Left ventricle myocardium inferior (tissue), 1 donor: Measurements from ENCODE around the gene PADI3. TPM values are rescaled to one million over a fixed set of nuclear protein-coding genes. Genes with fewer than 3 reads are reported as not detected.

ENCODE experiments used
- DNase-seq: peaks from one replicate; pipeline ENCODE4 v3.0.0-alpha.2; 2020
- H3K27ac ChIP-seq: fragments of 200-600 bp; replicated peaks from 2 replicates; pipeline ENCODE4 v1.8.0; 2021
- H3K27me3 ChIP-seq: fragments of 200-600 bp; 2 replicates; pipeline ENCODE4 v1.8.0; 2021; ENCODE audit warnings: low read depth
- H3K36me3 ChIP-seq: fragments of 200-600 bp; 2 replicates; pipeline ENCODE4 v1.8.0; 2021
- H3K4me1 ChIP-seq: fragments of 200-600 bp; 2 replicates; pipeline ENCODE4 v1.8.0; 2021
- H3K4me3 ChIP-seq: fragments of 200-600 bp; 2 replicates; pipeline ENCODE4 v1.8.0; 2021; ENCODE audit warnings: mild to moderate bottlenecking, moderate library complexity
- H3K9me3 ChIP-seq: fragments of 200-600 bp; replicated peaks from 2 replicates; pipeline ENCODE4 v1.8.0; 2021
- intact Hi-C: fragments of 100-400 bp; cut with micrococcal nuclease; formaldehyde crosslinking; loops from one replicate; pipeline ENCODE4 v1.11.0; 2022
- total RNA-seq: library from RNA; stranded (reverse); fragmentation: NEBNext Ultra II Directional; extraction: Animal tissue kit (Norgen Biotek cat#: 25700); gene quantifications from one replicate; pipeline ENCODE4 v1.2.1, GENCODE V29; 2021
- TF ChIP-seq, protein P1 (sequence below): fragments of 200-600 bp; IDR thresholded peaks from 2 replicates; pipeline ENCODE4 v1.8.0; 2021; ENCODE audit warnings: antibody characterized with exemption, mild to moderate bottlenecking, borderline replicate concordance
- donor health status: DM: no; HTN: yes; CAD: no; lungs with severe emphysema.

The PADI3 gene
- total RNA-seq, 1 donor from 2014 or later: not detected

DNA sequence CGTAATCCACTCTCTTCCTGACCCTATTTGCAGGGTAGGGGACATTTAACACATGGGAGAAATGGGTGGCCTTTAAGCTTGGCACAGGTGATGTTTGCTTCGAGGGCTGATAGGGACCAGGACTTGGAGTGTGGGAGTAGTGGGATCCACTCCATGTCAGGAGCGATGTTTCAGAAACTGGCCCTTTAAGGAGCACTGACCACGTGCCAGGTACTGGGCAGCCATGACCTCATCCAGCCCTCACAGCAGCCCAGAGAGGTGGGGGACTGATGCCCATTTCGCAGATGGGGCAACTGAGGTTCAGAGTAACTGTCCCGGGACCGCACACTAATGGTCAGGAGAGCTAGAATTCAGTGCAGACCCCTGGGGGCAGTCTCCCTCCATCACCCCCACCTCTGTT is 11.4 kb downstream of the PADI3 start:
- peaks cover 18% of the 10 kb centered on the region for H3K9me3 ChIP-seq
- TF ChIP-seq, protein P1, sequence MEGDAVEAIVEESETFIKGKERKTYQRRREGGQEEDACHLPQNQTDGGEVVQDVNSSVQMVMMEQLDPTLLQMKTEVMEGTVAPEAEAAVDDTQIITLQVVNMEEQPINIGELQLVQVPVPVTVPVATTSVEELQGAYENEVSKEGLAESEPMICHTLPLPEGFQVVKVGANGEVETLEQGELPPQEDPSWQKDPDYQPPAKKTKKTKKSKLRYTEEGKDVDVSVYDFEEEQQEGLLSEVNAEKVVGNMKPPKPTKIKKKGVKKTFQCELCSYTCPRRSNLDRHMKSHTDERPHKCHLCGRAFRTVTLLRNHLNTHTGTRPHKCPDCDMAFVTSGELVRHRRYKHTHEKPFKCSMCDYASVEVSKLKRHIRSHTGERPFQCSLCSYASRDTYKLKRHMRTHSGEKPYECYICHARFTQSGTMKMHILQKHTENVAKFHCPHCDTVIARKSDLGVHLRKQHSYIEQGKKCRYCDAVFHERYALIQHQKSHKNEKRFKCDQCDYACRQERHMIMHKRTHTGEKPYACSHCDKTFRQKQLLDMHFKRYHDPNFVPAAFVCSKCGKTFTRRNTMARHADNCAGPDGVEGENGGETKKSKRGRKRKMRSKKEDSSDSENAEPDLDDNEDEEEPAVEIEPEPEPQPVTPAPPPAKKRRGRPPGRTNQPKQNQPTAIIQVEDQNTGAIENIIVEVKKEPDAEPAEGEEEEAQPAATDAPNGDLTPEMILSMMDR: no peak
- no peak overlapping the region for H3K4me3 ChIP-seq
- intact Hi-C loops: no loop called here
- no peaks in the 10 kb centered on the region for H3K36me3 ChIP-seq
- DNase-seq: no peak
- H3K4me1 ChIP-seq: no peaks in the 10 kb centered on the region
- peaks cover 73% of the 10 kb centered on the region for H3K27me3 ChIP-seq
- no peak overlapping the region for H3K27ac ChIP-seq

DNA sequence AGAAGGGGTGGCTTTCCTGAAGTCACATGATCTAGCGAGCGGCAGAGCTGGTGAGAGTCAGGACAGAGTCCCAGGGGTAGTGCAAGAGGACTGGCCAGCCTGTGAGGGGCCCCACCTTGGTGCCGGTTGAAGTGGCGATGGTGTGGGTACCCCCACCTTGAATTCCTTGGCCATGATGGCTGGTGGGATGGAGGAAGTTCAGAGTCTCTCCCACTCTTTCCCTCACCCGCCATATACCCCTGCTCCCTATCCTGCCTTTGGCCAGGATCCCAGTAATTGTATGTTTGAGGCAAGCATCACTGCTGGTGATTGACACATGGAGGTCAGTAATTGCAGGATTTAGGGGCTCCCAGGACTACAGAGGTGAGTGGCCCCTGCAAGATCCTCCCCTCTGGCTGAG is 11.8 kb downstream of the PADI3 start:
- Histone ChIP-seq H3K27ac (no peak overlapping the region), H3K27me3 (peaks cover 68% of the 10 kb centered on the region), H3K9me3 (peaks cover 18% of the 10 kb centered on the region), H3K36me3 (no peaks in the 10 kb centered on the region), H3K4me1 (no peaks in the 10 kb centered on the region), H3K4me3 (no peak overlapping the region)
- TF ChIP-seq, protein P1: no peak
- intact Hi-C loops: no loop called here
- no peak for DNase-seq

DNA sequence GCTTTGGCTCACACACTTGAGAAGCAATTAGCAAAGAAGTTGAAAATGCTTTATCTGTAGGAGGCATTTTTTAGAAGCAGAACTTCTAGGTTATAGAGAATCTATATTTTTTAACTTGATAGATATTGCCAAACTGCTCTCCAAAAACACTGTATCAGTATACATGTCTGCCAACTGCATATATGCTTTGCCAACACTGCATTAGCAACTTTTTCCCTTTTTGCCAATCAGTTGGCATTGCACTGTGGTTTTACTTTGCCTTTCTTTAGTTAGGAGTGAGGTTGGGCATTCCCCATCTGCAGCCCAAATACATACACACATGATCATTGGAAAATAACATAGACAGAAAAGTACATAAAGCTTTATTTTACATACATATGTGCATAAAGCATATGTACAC is 15.0 kb downstream of the PADI3 start:
- DNase-seq: no peak
- no peak overlapping the region for H3K27ac ChIP-seq
- H3K36me3 ChIP-seq: no peaks in the 10 kb centered on the region
- H3K4me1 ChIP-seq: no peaks in the 10 kb centered on the region
- H3K4me3 ChIP-seq: no peak overlapping the region
- intact Hi-C loops: no loop called here
- H3K9me3 ChIP-seq: peaks cover 18% of the 10 kb centered on the region
- peaks cover 40% of the 10 kb centered on the region for H3K27me3 ChIP-seq
- TF ChIP-seq, protein P1: no peak

DNA sequence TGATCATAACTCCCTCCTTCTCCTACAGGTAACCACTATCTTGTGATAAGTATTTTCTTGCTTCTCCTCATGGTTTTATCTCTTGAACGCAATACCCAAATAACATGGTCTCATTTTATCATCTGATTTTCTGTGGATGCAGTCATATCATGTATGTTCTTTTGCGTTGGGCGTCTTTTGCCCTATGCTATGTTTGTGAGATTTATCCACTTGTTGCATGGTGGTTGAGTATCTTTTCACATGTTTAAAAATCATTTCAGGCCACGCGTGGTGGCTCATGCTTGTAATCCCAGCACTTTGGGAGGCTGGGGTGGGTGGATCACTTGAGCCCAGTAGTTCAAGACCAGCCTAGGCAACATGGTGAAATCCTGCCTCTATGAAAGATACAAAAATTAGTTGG is 15.6 kb downstream of the PADI3 start:
- intact Hi-C loops: no loop called here
- H3K27me3 ChIP-seq: peaks cover 40% of the 10 kb centered on the region
- H3K9me3 ChIP-seq: peaks cover 18% of the 10 kb centered on the region
- DNase-seq: no peak
- no peak overlapping the region for H3K27ac ChIP-seq
- no peak overlapping the region for H3K4me3 ChIP-seq
- no peaks in the 10 kb centered on the region for H3K4me1 ChIP-seq
- TF ChIP-seq, protein P1: no peak
- no peaks in the 10 kb centered on the region for H3K36me3 ChIP-seq

DNA sequence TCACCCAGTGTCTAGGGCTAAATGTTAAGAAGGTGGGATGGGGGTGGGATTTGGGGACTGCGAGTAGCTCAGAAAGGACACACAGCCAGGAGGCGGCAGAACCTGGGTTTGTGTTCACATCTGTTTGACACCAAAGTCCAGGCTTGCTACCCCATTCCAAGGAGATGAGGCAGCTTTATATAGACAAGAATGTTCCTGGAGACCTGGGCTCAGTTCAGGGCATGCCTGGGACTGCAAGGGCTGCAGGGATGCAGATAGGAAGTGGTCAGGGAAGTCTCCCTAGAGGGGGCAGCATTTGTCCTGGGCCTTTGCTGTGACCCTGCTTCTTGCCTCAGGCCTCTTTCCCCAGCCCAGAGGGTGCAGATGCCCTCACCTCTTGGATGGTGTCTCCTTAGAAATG is 16.3 kb downstream of the PADI3 start:
- no peak overlapping the region for H3K27ac ChIP-seq
- no peak overlapping the region for H3K4me3 ChIP-seq
- TF ChIP-seq, protein P1: no peak
- no peak for DNase-seq
- peaks cover 40% of the 10 kb centered on the region for H3K27me3 ChIP-seq
- intact Hi-C loops: no loop called here
- peaks cover 18% of the 10 kb centered on the region for H3K9me3 ChIP-seq
- no peaks in the 10 kb centered on the region for H3K36me3 ChIP-seq
- H3K4me1 ChIP-seq: no peaks in the 10 kb centered on the region

DNA sequence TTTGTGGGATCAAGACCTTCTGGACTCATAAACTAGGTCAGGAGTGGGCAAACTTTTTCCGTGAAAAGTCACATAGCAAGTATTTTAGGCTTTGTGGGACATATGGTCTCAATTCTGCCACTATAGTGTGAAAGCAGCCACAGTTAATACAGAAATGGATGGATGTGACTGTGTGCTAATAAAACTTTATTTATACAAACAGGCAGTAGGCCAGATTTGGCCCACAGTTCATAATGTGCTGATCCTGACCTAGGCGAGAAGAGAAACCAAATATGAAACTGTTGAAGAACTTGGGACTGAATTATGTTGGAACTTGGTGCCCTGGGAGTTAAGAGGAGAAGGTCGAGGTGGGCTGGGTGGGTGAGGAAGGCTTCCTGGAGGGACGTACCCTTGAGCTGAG is 17.1 kb downstream of the PADI3 start:
- peaks cover 33% of the 10 kb centered on the region for H3K27me3 ChIP-seq
- no peak for DNase-seq
- no peaks in the 10 kb centered on the region for H3K36me3 ChIP-seq
- H3K4me3 ChIP-seq: no peak overlapping the region
- TF ChIP-seq, protein P1: no peak
- intact Hi-C loops: no loop called here
- peaks cover 18% of the 10 kb centered on the region for H3K9me3 ChIP-seq
- H3K27ac ChIP-seq: no peak overlapping the region
- H3K4me1 ChIP-seq: no peaks in the 10 kb centered on the region
